Hepatocyte (in vitro differentiated cells): ENCODE results near the gene SNRNP70. TPM values are rescaled to one million over a fixed set of nuclear protein-coding genes. Genes with fewer than 3 reads are reported as not detected.
A peak's percentile ranks its signal among the peaks of the same experiment; 100 is the strongest.

Experiments
- DNase-seq: peaks from one replicate; pipeline ENCODE4 v3.0.0-alpha.2; 2016; ENCODE audit warnings: low spot score
- H2AFZ ChIP-seq: fragments of 200-600 bp; sonication (generic); 2 replicates; pipeline ENCODE4 v1.6.0; 2016; ENCODE audit warnings: antibody characterized with exemption, mild to moderate bottlenecking
- H3K27ac ChIP-seq: fragments of 200-600 bp; sonication (generic); 2 replicates; pipeline ENCODE4 v1.5.1; 2016; ENCODE audit warnings: mild to moderate bottlenecking
- H3K27me3 ChIP-seq: fragments of 200-600 bp; sonication (generic); 2 replicates; pipeline ENCODE4 v1.6.1; 2016
- H3K36me3 ChIP-seq: fragments of 200-600 bp; sonication (generic); replicated peaks from 2 replicates; pipeline ENCODE4 v1.5.1; 2016; ENCODE audit warnings: low read depth; ENCODE audit not compliant: insufficient read depth
- H3K4me1 ChIP-seq: fragments of 200-600 bp; sonication (generic); 2 replicates; pipeline ENCODE4 v1.5.1; 2016; ENCODE audit warnings: mild to moderate bottlenecking, moderate library complexity; ENCODE audit not compliant: insufficient read depth
- H3K4me2 ChIP-seq: fragments of 200-600 bp; sonication (generic); 2 replicates; pipeline ENCODE4 v1.6.0; 2016
- H3K4me3 ChIP-seq: fragments of 200-600 bp; sonication (generic); 2 replicates; pipeline ENCODE4 v1.5.1; 2016; ENCODE audit warnings: mild to moderate bottlenecking
- H3K79me2 ChIP-seq: fragments of 200-600 bp; sonication (generic); 2 replicates; pipeline ENCODE4 v1.6.0; 2017; ENCODE audit warnings: mild to moderate bottlenecking
- H3K9me2 ChIP-seq: fragments of 200-600 bp; sonication (generic); replicated peaks from 2 replicates; pipeline ENCODE4 v1.6.0; 2017; ENCODE audit warnings: mild to moderate bottlenecking; ENCODE audit not compliant: insufficient read depth
- H3K9me3 ChIP-seq: fragments of 200-600 bp; sonication (generic); 2 replicates; pipeline ENCODE4 v1.5.1; 2016; ENCODE audit warnings: low read depth, mild to moderate bottlenecking
- H4K20me1 ChIP-seq: fragments of 200-600 bp; sonication (generic); 2 replicates; pipeline ENCODE4 v1.6.0; 2016; ENCODE audit warnings: mild to moderate bottlenecking; ENCODE audit not compliant: insufficient read depth, poor library complexity, severe bottlenecking
- EZH2 ChIP-seq: fragments of 200-600 bp; sonication (generic); IDR thresholded peaks from 2 replicates; pipeline ENCODE4 v1.6.1; 2016; ENCODE audit warnings: antibody characterized with exemption, mild to moderate bottlenecking, borderline replicate concordance
- EZH2phosphoT487 ChIP-seq: fragments of 200-600 bp; sonication (generic); IDR thresholded peaks from one replicate; pipeline ENCODE4 v1.6.1; 2018; ENCODE audit warnings: antibody characterized with exemption, mild to moderate bottlenecking, low read depth, moderate library complexity; ENCODE audit not compliant: unreplicated experiment, severe bottlenecking
- WGBS: methylation state at CpG from one replicate; pipeline ENCODE4 v1.1.6; 2016; ENCODE audit warnings: low lambda C conversion rate; ENCODE audit errors: missing lambda C conversion rate; 5-methylcytosine and 5-hydroxymethylcytosine counted together
- polyA plus RNA-seq: library from polyadenylated mRNA; unstranded; fragments of >200 nt; fragmentation: Nextera tagmentation; extraction: Ambion mirVana; gene quantifications from 2 replicates; pipeline ENCODE4 v1.2.1, GENCODE V29; 2016
- total RNA-seq: library from RNA; depleted of rRNA; stranded (reverse); fragments of >200 nt; gene quantifications from 2 replicates; pipeline ENCODE4 v1.2.3, GENCODE V29; 2014
- TF ChIP-seq, protein P1 (sequence below): fragments of 200-600 bp; sonication (generic); IDR thresholded peaks from 2 replicates; pipeline ENCODE4 v1.5.1; 2016; ENCODE audit warnings: antibody characterized with exemption, mild to moderate bottlenecking; ENCODE audit not compliant: poor library complexity

SNRNP70 gene
- total and polyA plus RNA-seq, 2 experiments from 2014 or later, result 190 to 248 TPM

GRCh38 chr19:49132974-49133609 lies 47.8 kb downstream of the SNRNP70 start:
- H3K79me2 ChIP-seq, result no peaks in the 10 kb centered on the region
- no peak overlapping the region for H3K27ac ChIP-seq
- no peak for DNase-seq
- no peaks in the 10 kb centered on the region for H3K36me3 ChIP-seq
- H4K20me1 ChIP-seq, result no peaks in the 10 kb centered on the region
- H2AFZ ChIP-seq, result no peak overlapping the region
- no peaks in the 10 kb centered on the region for H3K27me3 ChIP-seq
- H3K4me3 ChIP-seq, result no peak overlapping the region
- TF ChIP-seq EZH2phosphoT487 (no peak), EZH2 (no peak)
- TF ChIP-seq, protein P1, sequence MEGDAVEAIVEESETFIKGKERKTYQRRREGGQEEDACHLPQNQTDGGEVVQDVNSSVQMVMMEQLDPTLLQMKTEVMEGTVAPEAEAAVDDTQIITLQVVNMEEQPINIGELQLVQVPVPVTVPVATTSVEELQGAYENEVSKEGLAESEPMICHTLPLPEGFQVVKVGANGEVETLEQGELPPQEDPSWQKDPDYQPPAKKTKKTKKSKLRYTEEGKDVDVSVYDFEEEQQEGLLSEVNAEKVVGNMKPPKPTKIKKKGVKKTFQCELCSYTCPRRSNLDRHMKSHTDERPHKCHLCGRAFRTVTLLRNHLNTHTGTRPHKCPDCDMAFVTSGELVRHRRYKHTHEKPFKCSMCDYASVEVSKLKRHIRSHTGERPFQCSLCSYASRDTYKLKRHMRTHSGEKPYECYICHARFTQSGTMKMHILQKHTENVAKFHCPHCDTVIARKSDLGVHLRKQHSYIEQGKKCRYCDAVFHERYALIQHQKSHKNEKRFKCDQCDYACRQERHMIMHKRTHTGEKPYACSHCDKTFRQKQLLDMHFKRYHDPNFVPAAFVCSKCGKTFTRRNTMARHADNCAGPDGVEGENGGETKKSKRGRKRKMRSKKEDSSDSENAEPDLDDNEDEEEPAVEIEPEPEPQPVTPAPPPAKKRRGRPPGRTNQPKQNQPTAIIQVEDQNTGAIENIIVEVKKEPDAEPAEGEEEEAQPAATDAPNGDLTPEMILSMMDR, result no peak
- H3K4me1 ChIP-seq, result no peaks in the 10 kb centered on the region
- WGBS, result 42% methylated on average over 23 of the region's 49 CpGs
- no peaks in the 10 kb centered on the region for H3K9me3 ChIP-seq
- H3K9me2 ChIP-seq, result no peaks in the 10 kb centered on the region
- peak overlapping the region; percentile 62 for H3K4me2 ChIP-seq

DNA sequence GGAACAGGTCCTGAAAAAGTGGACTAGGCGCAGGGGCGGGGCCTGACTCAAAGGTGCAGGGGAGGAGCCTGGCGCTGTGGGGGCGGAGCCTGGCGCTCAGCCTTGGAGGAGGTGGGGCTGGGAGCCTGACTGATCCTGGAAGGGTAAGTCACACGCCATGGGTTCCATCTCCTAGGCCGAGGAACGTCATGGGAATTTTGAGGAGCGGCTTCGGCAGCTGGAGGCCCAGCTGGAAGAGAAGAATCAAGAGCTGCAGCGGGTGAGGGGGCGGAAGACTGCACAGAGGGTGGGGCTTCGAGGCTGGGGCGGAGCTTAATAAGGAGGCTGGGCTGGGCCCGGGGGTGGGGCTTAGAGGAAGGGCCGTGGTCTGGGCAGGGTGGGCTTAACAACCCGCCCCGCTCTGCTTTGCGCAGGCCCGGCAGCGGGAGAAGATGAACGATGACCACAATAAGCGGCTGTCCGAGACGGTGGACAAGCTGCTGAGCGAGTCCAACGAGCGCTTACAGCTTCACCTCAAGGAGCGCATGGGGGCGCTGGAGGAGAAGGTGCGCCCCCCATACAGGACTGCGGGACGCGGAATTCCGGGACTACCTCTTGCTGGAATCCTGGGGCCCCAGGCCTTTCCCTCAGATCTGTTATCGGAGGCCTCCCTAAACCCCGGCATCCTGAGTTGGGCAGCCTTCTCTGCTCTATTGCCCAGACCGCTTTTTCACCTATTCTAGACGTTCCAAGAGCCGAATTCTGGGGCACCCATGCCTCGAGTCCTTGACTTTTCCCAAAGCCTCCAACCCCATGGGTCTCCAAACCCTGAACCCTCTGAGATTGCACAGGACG lies 48.6 kb downstream of the SNRNP70 start:
- Histone ChIP-seq H2AFZ (no peak overlapping the region), H3K4me2 (peak overlapping the region; percentile 62), H3K27ac (no peak overlapping the region), H3K4me3 (no peak overlapping the region), H3K79me2 (no peaks in the 10 kb centered on the region), H3K9me2 (no peaks in the 10 kb centered on the region), H3K4me1 (no peaks in the 10 kb centered on the region), H3K9me3 (no peaks in the 10 kb centered on the region), H3K27me3 (no peaks in the 10 kb centered on the region), H4K20me1 (no peaks in the 10 kb centered on the region), H3K36me3 (no peaks in the 10 kb centered on the region)
- TF ChIP-seq EZH2phosphoT487, result no peak
- TF ChIP-seq, protein P1, result no peak
- no peak for TF ChIP-seq EZH2
- no peak for DNase-seq
- WGBS, result 87% methylated on average over 38 of the region's 42 CpGs

DNA sequence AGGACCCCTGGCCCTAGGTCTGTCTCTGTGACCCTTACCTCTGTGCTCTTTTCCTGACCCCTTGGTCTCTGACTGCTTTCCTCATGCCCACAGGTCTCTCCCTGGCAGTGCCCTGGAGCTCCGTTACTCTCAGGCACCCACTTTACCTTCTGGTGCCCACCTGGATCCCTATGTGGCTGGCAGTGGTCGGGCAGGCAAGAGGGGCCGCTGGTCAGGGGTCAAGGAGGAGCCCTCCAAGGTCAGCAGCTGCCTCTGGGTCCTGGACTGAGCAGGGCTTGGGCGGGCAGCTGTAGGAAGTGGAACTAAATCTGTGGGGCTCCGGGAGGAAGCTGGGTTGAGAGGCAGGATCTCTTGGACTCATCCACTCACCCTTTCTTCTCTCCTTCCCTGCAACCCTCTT lies 50.4 kb downstream of the SNRNP70 start:
- no peaks in the 10 kb centered on the region for H3K9me2 ChIP-seq
- no peaks in the 10 kb centered on the region for H3K4me1 ChIP-seq
- no peak overlapping the region for H3K27ac ChIP-seq
- no peaks in the 10 kb centered on the region for H3K9me3 ChIP-seq
- no peak overlapping the region for H3K4me2 ChIP-seq
- no peaks in the 10 kb centered on the region for H4K20me1 ChIP-seq
- no peak overlapping the region for H2AFZ ChIP-seq
- H3K36me3 ChIP-seq, result no peaks in the 10 kb centered on the region
- no peak for DNase-seq
- no peak overlapping the region for H3K4me3 ChIP-seq
- H3K79me2 ChIP-seq, result no peaks in the 10 kb centered on the region
- no peaks in the 10 kb centered on the region for H3K27me3 ChIP-seq
- TF ChIP-seq EZH2, result no peak
- 94% methylated on average over 5 of the region's 5 CpGs for WGBS

DNA sequence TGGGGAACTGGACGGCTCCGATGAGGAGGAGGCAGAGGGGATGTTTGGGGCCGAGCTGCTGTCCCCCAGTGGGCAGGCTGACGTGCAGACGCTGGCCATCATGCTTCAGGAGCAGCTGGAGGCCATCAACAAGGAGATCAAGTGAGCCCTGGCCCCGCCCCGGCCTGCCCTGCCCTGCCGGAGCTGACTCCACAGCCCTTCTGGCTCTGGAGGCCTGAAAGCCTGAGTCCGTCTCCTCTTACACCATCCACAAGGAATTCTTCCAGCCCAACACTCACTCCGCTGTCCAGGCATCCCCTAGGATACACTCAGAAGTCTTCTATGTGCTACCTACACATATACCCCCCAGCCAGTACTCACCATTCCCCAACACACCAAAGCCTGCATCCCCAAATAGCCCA lies 51.5 kb downstream of the SNRNP70 start:
- H4K20me1 ChIP-seq, result no peaks in the 10 kb centered on the region
- TF ChIP-seq EZH2phosphoT487 (no peak), EZH2 (no peak)
- TF ChIP-seq, protein P1, result no peak
- no peaks in the 10 kb centered on the region for H3K79me2 ChIP-seq
- no peak overlapping the region for H3K27ac ChIP-seq
- H3K27me3 ChIP-seq, result no peaks in the 10 kb centered on the region
- H3K4me3 ChIP-seq, result no peak overlapping the region
- DNase-seq, result no peak
- H3K9me2 ChIP-seq, result no peaks in the 10 kb centered on the region
- no peak overlapping the region for H3K4me2 ChIP-seq
- 79% methylated on average over 10 of the region's 10 CpGs for WGBS
- no peak overlapping the region for H2AFZ ChIP-seq
- no peaks in the 10 kb centered on the region for H3K9me3 ChIP-seq
- no peaks in the 10 kb centered on the region for H3K36me3 ChIP-seq
- no peaks in the 10 kb centered on the region for H3K4me1 ChIP-seq
